B cell (primary cell): ENCODE measurements around the gene NEO1. TPM values are rescaled to one million over a fixed set of nuclear protein-coding genes. Genes with fewer than 3 reads are reported as not detected.

Experiments used
- ATAC-seq: fragments of 200-7000 bp; cut with Tn5 transposase; one replicate; pipeline ENCODE4 v1.10.0; 2021; ENCODE audit warnings: low read depth, mild to moderate bottlenecking, moderate number of reproducible peaks, moderate library complexity
- CTCF ChIA-PET: fragments of 350-600 bp; sonication (Branson Sonifier 250); formaldehyde crosslinking; loops from one replicate; lab custom pipeline; 2021; ENCODE audit warnings: antibody characterized with exemption, inconsistent platforms; lab: Charles Lee
- POLR2A ChIA-PET: fragments of 350-600 bp; sonication (Branson Sonifier 250); formaldehyde crosslinking; loops from one replicate; lab custom pipeline; 2021; ENCODE audit warnings: antibody characterized with exemption; lab: Charles Lee
- DNase-seq: peaks from one replicate; pipeline ENCODE4 v3.0.0; 2013
- H2AFZ ChIP-seq: 2 replicates; pipeline ENCODE4 v1.6.1; 2012; ENCODE audit warnings: mild to moderate bottlenecking, low read depth, low read length; ENCODE audit not compliant: insufficient read depth, poor library complexity, severe bottlenecking
- H3K27ac ChIP-seq, 2 donors: 1 replicate in 1 of 2; 2 replicates in 1 of 2; pipeline ENCODE4 v1.5.1; 2012 to 2013; ENCODE audit warnings: low read length in 2 of 2, mild to moderate bottlenecking in 2 of 2, moderate library complexity in 1 of 2
- H3K27me3 ChIP-seq, 4 experiments: fragments of 200-600 bp in 1 of 4; sonication (generic) in 1 of 4; replicated peaks in 1 of 4; 1 replicate in 2 of 4; 2 replicates in 2 of 4; pipeline versions ENCODE4 v1.6.1 to v1.7.0; 2013 to 2016; ENCODE audit warnings: low read length in 3 of 4, mild to moderate bottlenecking in 2 of 4, mixed read lengths in 1 of 4, moderate library complexity in 1 of 4; ENCODE audit not compliant: insufficient read depth in 4 of 4, control insufficient read depth in 3 of 4; ENCODE audit errors: control extremely low read depth in 1 of 4
- H3K36me3 ChIP-seq, 2 experiments: replicated peaks in 1 of 2; 1 replicate in 1 of 2; 2 replicates in 1 of 2; pipeline versions ENCODE4 v1.6.1 to v1.7.1; 2013; ENCODE audit warnings: low read length in 1 of 2; ENCODE audit not compliant: insufficient read depth in 2 of 2, control insufficient read depth in 1 of 2; ENCODE audit errors: control extremely low read depth in 1 of 2, extremely low read depth in 1 of 2
- H3K4me1 ChIP-seq, 2 donors: fragments of 200-600 bp in 1 of 2; sonication (generic) in 1 of 2; 1 replicate in 1 of 2; 2 replicates in 1 of 2; pipeline versions ENCODE4 v1.5.1 to v1.6.1; 2013 to 2017; ENCODE audit warnings: low read length in 2 of 2; ENCODE audit not compliant: control insufficient read depth in 2 of 2, insufficient read depth in 2 of 2
- H3K4me2 ChIP-seq: replicated peaks from 2 replicates; pipeline ENCODE3; 2012; ENCODE audit warnings: mild to moderate bottlenecking, low read depth, low read length; ENCODE audit not compliant: poor library complexity, severe bottlenecking
- H3K4me3 ChIP-seq, 5 experiments: fragments of 200-600 bp in 1 of 5; sonication (generic) in 1 of 5; 1 replicate in 3 of 5; 2 replicates in 2 of 5; pipeline versions ENCODE4 v1.5.1 to v1.7.0; 2011 to 2016; ENCODE audit warnings: low read length in 4 of 5, mild to moderate bottlenecking in 4 of 5, low read depth in 2 of 5, control low read depth in 1 of 5, moderate library complexity in 1 of 5; ENCODE audit not compliant: insufficient read depth in 1 of 5; ENCODE audit errors: control extremely low read depth in 1 of 5, extremely low read depth in 1 of 5
- H3K79me2 ChIP-seq: fragments of 200-600 bp; sonication (generic); one replicate; pipeline ENCODE4 v1.6.0; 2016; ENCODE audit warnings: low read length; ENCODE audit not compliant: control insufficient read depth, insufficient read depth
- H3K9ac ChIP-seq: fragments of 200-600 bp; sonication (generic); 2 replicates; pipeline ENCODE4 v1.6.1; 2017; ENCODE audit warnings: mild to moderate bottlenecking, low read length, moderate library complexity
- H3K9me3 ChIP-seq, 3 donors: one replicate each; pipeline versions ENCODE4 v1.6.1 to v1.7.1; 2013; ENCODE audit warnings: low read length in 2 of 3; ENCODE audit not compliant: control insufficient read depth in 2 of 3, insufficient read depth in 1 of 3; ENCODE audit errors: control extremely low read depth in 1 of 3
- H4K20me1 ChIP-seq: 2 replicates; pipeline ENCODE4 v1.6.0; 2012; ENCODE audit warnings: mild to moderate bottlenecking, low read length; ENCODE audit not compliant: insufficient read depth, control insufficient read depth, poor library complexity, severe bottlenecking
- H3K27ac Mint-ChIP-seq: one replicate; pipeline ENCODE4 v1.8.0; 2021; ENCODE audit warnings: mixed read lengths
- H3K27me3 Mint-ChIP-seq: one replicate; pipeline ENCODE4 v1.8.0; 2021; ENCODE audit warnings: mixed read lengths
- H3K4me1 Mint-ChIP-seq: one replicate; pipeline ENCODE4 v1.8.0; 2021; ENCODE audit warnings: mixed read lengths
- H3K4me3 Mint-ChIP-seq: one replicate; pipeline ENCODE4 v1.8.0; 2021; ENCODE audit warnings: mixed read lengths
- H3K9me3 Mint-ChIP-seq: one replicate; pipeline ENCODE4 v1.8.0; 2022; ENCODE audit warnings: mixed read lengths; ENCODE audit not compliant: insufficient read depth
- CTCF ChIP-seq: fragments of 200-600 bp; IDR thresholded peaks from one replicate; pipeline ENCODE4 v1.8.0; 2022; ENCODE audit warnings: antibody characterized with exemption, mild to moderate bottlenecking
- EZH2 ChIP-seq: IDR thresholded peaks from 2 replicates; pipeline ENCODE4 v1.6.1; 2012; ENCODE audit warnings: borderline replicate concordance, low read depth, mild to moderate bottlenecking, moderate library complexity, low read length; ENCODE audit not compliant: insufficient read depth, poor library complexity, severe bottlenecking
- WGBS: methylation state at CpG from one replicate; pipeline ENCODE4 v1.1.5; 2013; ENCODE audit warnings: missing lambda C conversion rate; ENCODE audit not compliant: insufficient coverage; 5-methylcytosine and 5-hydroxymethylcytosine counted together
- intact Hi-C: fragments of 100-400 bp; cut with micrococcal nuclease; formaldehyde crosslinking; loops from one replicate; pipeline ENCODE4 v1.10.0; 2022
- polyA plus RNA-seq: library from polyadenylated mRNA; depleted of rRNA; stranded (reverse); fragments of >200 nt; gene quantifications from 2 replicates; pipeline ENCODE4 v1.2.3, GENCODE V29; 2012
- small RNA-seq: library from RNA; depleted of rRNA; stranded (forward); fragments of <200 nt; gene quantifications from one replicate; pipeline ENCODE3, GENCODE V24; 2012; ENCODE audit warnings: low replicate concordance, low read depth; ENCODE audit not compliant: insufficient read length
- total RNA-seq, 2 donors: library from RNA; stranded (reverse); fragments of 120-200 nt in 1 of 2; gene quantifications; 1 replicate in 1 of 2; 2 replicates in 1 of 2; pipeline versions ENCODE4 v1.2.3 to v1.2.4, GENCODE V29; 2013 to 2022

Gene NEO1
- total and polyA plus RNA-seq, 2 donors (not counting 1 experiment from before 2014, with no cell fraction given) = 1.3 to 3.9 TPM

- no peak for TF ChIP-seq EZH2
- no peak for TF ChIP-seq CTCF
- Histone ChIP-seq H4K20me1 (no peaks in the 10 kb centered on the region), H3K9ac (no peak overlapping the region), H3K9me3 (no peaks in the 10 kb centered on the region), H3K4me1 (no peaks in the 10 kb centered on the region), H3K4me3 (no peak overlapping the region), H3K27me3 (peaks cover 0 to 6% (median 0%) of the 10 kb centered on the region in 4 experiments), H3K79me2 (no peaks in the 10 kb centered on the region), H3K4me2 (no peak overlapping the region), H2AFZ (no peak overlapping the region), H3K27ac (no peak overlapping the region), H3K36me3 (no peaks in the 10 kb centered on the region)
- CTCF ChIA-PET = interaction anchor here (0.6 kb wide), 1 partner anchor 1888 kb away, joined by 3 read pairs; no protein-coding TSS in a partner anchor
- 0% methylated on average over 1 of the region's 3 CpGs for WGBS
- POLR2A ChIA-PET = no interaction called here
- Mint-ChIP-seq H3K27ac (no peak overlapping the region), H3K27me3 (peaks cover 11% of the 10 kb centered on the region), H3K9me3 (no peaks in the 10 kb centered on the region), H3K4me3 (no peak overlapping the region), H3K4me1 (no peaks in the 10 kb centered on the region)
- DNase-seq = no peak
- intact Hi-C loops = no loop called here
- ATAC-seq = no peak
Observed at GRCh38 chr15:73353734-73354133, 301.5 kb downstream of the NEO1 start.

DNA sequence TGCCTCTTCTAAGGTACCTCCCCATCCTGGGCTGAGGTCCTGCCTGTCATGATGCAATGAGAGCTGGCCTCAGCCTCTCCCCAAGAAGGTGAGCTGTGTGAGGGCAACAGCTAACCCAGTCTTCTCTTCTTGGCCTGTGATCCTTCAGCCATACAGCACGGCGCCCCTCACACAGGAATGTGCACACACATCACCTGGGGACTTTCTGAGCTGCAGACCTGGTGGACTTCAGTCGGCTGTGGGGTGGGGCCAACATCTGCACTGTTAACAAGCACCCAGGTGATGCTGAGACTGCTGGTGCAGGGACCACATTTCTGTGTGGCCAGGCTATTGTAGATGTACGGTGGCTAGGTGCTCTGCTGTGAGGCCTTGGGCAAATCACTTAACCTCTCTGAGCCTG lies 302.0 kb downstream of the NEO1 start:
- Histone ChIP-seq H3K79me2 (no peaks in the 10 kb centered on the region), H3K36me3 (no peaks in the 10 kb centered on the region), H3K9ac (no peak overlapping the region), H3K4me1 (no peaks in the 10 kb centered on the region), H3K4me3 (no peak overlapping the region), H3K4me2 (no peak overlapping the region), H4K20me1 (no peaks in the 10 kb centered on the region), H3K9me3 (no peaks in the 10 kb centered on the region), H3K27me3 (peaks cover 0 to 6% (median 0%) of the 10 kb centered on the region in 4 experiments), H2AFZ (no peak overlapping the region), H3K27ac (no peak overlapping the region)
- ChIA-PET CTCF (interaction anchor here (0.6 kb wide), 1 partner anchor 1888 kb away, joined by 3 read pairs; no protein-coding TSS in a partner anchor), POLR2A (no interaction called here)
- WGBS = 90% methylated on average over 3 of the region's 4 CpGs
- ATAC-seq = no peak
- no peaks in the 10 kb centered on the region for H3K4me1 Mint-ChIP-seq
- DNase-seq = no peak
- H3K9me3 Mint-ChIP-seq = no peaks in the 10 kb centered on the region
- H3K27me3 Mint-ChIP-seq = peaks cover 11% of the 10 kb centered on the region
- no peak overlapping the region for H3K4me3 Mint-ChIP-seq
- no peak overlapping the region for H3K27ac Mint-ChIP-seq
- TF ChIP-seq CTCF = no peak
- TF ChIP-seq EZH2 = no peak
- intact Hi-C loops = no loop called here

Small RNA genes within 50 kb of the gene (small RNA-seq; reads per million reads assigned to genes)
- gene FKBP1AP2 = not detected
